Naive B cell (primary cell): ENCODE data around the gene CH25H. TPM values are rescaled to one million over a fixed set of nuclear protein-coding genes. Genes with fewer than 3 reads are reported as not detected.

Experiments
- ATAC-seq, 2 donors: fragments of 150-1000 bp; cut with Tn5 transposase; 2 replicates each; pipeline ENCODE4 v1.10.0; 2021; ENCODE audit warnings: low read depth in 2 of 2, mild to moderate bottlenecking in 2 of 2, moderate library complexity in 2 of 2
- DNase-seq: peaks from one replicate; pipeline ENCODE4 v3.0.0; 2022
- H3K27ac Mint-ChIP-seq, 6 donors: one replicate each; pipeline ENCODE4 v1.8.0; 2020 to 2022; ENCODE audit warnings: mild to moderate bottlenecking in 6 of 6, mixed read lengths in 6 of 6, moderate library complexity in 5 of 6, inconsistent platforms in 2 of 6
- H3K27me3 Mint-ChIP-seq, 3 donors: one replicate each; pipeline ENCODE4 v1.8.0; 2021 to 2022; ENCODE audit warnings: mixed read lengths in 3 of 3, mild to moderate bottlenecking in 1 of 3
- H3K36me3 Mint-ChIP-seq, 2 donors: one replicate each; pipeline ENCODE4 v1.8.0; 2020 to 2022; ENCODE audit warnings: mixed read lengths in 2 of 2, inconsistent platforms in 1 of 2, mild to moderate bottlenecking in 1 of 2
- H3K4me1 Mint-ChIP-seq, 3 donors: one replicate each; pipeline ENCODE4 v1.8.0; 2020 to 2022; ENCODE audit warnings: mixed read lengths in 3 of 3, inconsistent platforms in 1 of 3, mild to moderate bottlenecking in 1 of 3, moderate library complexity in 1 of 3
- H3K4me3 Mint-ChIP-seq, 8 donors: one replicate each; pipeline ENCODE4 v1.8.0; 2020 to 2022; ENCODE audit warnings: mild to moderate bottlenecking in 8 of 8, mixed read lengths in 8 of 8, moderate library complexity in 8 of 8, inconsistent platforms in 2 of 8
- H3K9me3 Mint-ChIP-seq, 7 donors: one replicate each; pipeline ENCODE4 v1.8.0; 2020 to 2022; ENCODE audit warnings: mixed read lengths in 7 of 7, mild to moderate bottlenecking in 5 of 7, inconsistent platforms in 2 of 7, moderate library complexity in 1 of 7
- polyA plus RNA-seq, 6 donors: library from polyadenylated mRNA; unstranded; fragments of 300-500 nt; fragmentation: Illumina TruSeq; gene quantifications; one replicate each; pipeline ENCODE4 v1.2.3, GENCODE V29; 2021; ENCODE audit warnings: low read depth in 6 of 6

The CH25H gene
- polyA plus RNA-seq, 6 donors from 2014 or later = 0.24 to 1.1 (median 0.95) TPM; not detected in 2

GRCh38 chr10:89221919-89222318 lies 14.8 kb upstream of the CH25H start:
- Mint-ChIP-seq H3K4me3 (no peak overlapping the region), H3K4me1 (peaks cover 7 to 19% (median 18%) of the 10 kb centered on the region in 3 donors), H3K9me3 (peaks cover 0 to 2% (median 0%) of the 10 kb centered on the region in 7 donors), H3K27ac (peak overlapping the region in 3 of 6 donors; percentile 2 to 75 (median 12)), H3K27me3 (no peaks in the 10 kb centered on the region), H3K36me3 (peaks cover 11 to 23% of the 10 kb centered on the region in 2 donors)
- ATAC-seq = no peak
- DNase-seq = no peak

GRCh38 chr10:89219513-89220218 lies 12.5 kb upstream of the CH25H start:
- Mint-ChIP-seq H3K4me1 (peaks cover 7 to 9% (median 8%) of the 10 kb centered on the region in 3 donors), H3K27ac (peak overlapping the region in 2 of 6 donors; percentile 79 to 82)
- DNase-seq = no peak

GRCh38 chr10:89217057-89217990 lies 10.2 kb upstream of the CH25H start:
- no peak overlapping the region for H3K4me3 Mint-ChIP-seq
- peak; percentile 46 for DNase-seq
- H3K36me3 Mint-ChIP-seq = peaks cover 0 to 10% of the 10 kb centered on the region in 2 donors
- H3K27ac Mint-ChIP-seq = no peak overlapping the region
- H3K9me3 Mint-ChIP-seq = no peaks in the 10 kb centered on the region
- no peaks in the 10 kb centered on the region for H3K27me3 Mint-ChIP-seq
- ATAC-seq = peak; percentile 40 to 64
- H3K4me1 Mint-ChIP-seq = peaks cover 4 to 9% (median 8%) of the 10 kb centered on the region in 3 donors

More at GRCh38 chr10:89219513-89220218, 12.5 kb upstream of the CH25H start:
- no peaks in the 10 kb centered on the region for H3K9me3 Mint-ChIP-seq
- H3K36me3 Mint-ChIP-seq = peaks cover 0 to 18% of the 10 kb centered on the region in 2 donors
- ATAC-seq = no peak
- no peak overlapping the region for H3K4me3 Mint-ChIP-seq
- H3K27me3 Mint-ChIP-seq = no peaks in the 10 kb centered on the region

- H3K9me3 Mint-ChIP-seq = no peaks in the 10 kb centered on the region
- no peaks in the 10 kb centered on the region for H3K36me3 Mint-ChIP-seq
- DNase-seq (no peak), ATAC-seq (no peak)
- H3K27ac Mint-ChIP-seq = no peak overlapping the region
- H3K4me1 Mint-ChIP-seq = peaks cover 4 to 9% (median 8%) of the 10 kb centered on the region in 3 donors
- no peak overlapping the region for H3K4me3 Mint-ChIP-seq
- H3K27me3 Mint-ChIP-seq = peaks cover 2 to 5% (median 3%) of the 10 kb centered on the region in 3 donors
Observed at GRCh38 chr10:89216056-89216455, 8.9 kb upstream of the CH25H start.

- H3K27ac Mint-ChIP-seq = no peak overlapping the region
- no peak for ATAC-seq
- peaks cover 8 to 10% (median 8%) of the 10 kb centered on the region in 3 donors for H3K27me3 Mint-ChIP-seq
- H3K4me3 Mint-ChIP-seq = no peak overlapping the region
- H3K9me3 Mint-ChIP-seq = no peaks in the 10 kb centered on the region
- no peaks in the 10 kb centered on the region for H3K36me3 Mint-ChIP-seq
- DNase-seq = no peak
- peaks cover 4 to 9% (median 8%) of the 10 kb centered on the region in 3 donors for H3K4me1 Mint-ChIP-seq
Observed at GRCh38 chr10:89215511-89215910, 8.4 kb upstream of the CH25H start.

- H3K36me3 Mint-ChIP-seq = no peaks in the 10 kb centered on the region
- H3K9me3 Mint-ChIP-seq = no peaks in the 10 kb centered on the region
- no peak overlapping the region for H3K27ac Mint-ChIP-seq
- no peak for ATAC-seq
- peaks cover 9 to 12% (median 9%) of the 10 kb centered on the region in 3 donors for H3K4me1 Mint-ChIP-seq
- no peak overlapping the region for H3K4me3 Mint-ChIP-seq
- peaks cover 14 to 17% (median 15%) of the 10 kb centered on the region in 3 donors for H3K27me3 Mint-ChIP-seq
- DNase-seq = no peak
Observed at GRCh38 chr10:89214566-89215165, 7.5 kb upstream of the CH25H start.

GRCh38 chr10:89213191-89213808 lies 6.2 kb upstream of the CH25H start:
- Mint-ChIP-seq H3K27ac (no peak overlapping the region), H3K4me1 (peaks cover 12 to 19% (median 16%) of the 10 kb centered on the region in 3 donors), H3K36me3 (no peaks in the 10 kb centered on the region), H3K4me3 (no peak overlapping the region), H3K27me3 (peaks cover 20 to 31% (median 20%) of the 10 kb centered on the region in 3 donors), H3K9me3 (no peaks in the 10 kb centered on the region)
- DNase-seq (peak; percentile 30), ATAC-seq (peak in 1 of 2 donors; percentile 58)

GRCh38 chr10:89210794-89211425 lies 3.8 kb upstream of the CH25H start:
- no peak overlapping the region for H3K27ac Mint-ChIP-seq
- H3K27me3 Mint-ChIP-seq = peaks cover 37 to 43% (median 37%) of the 10 kb centered on the region in 3 donors
- no peaks in the 10 kb centered on the region for H3K9me3 Mint-ChIP-seq
- ATAC-seq = no peak
- no peak for DNase-seq
- peaks cover 16 to 28% (median 27%) of the 10 kb centered on the region in 3 donors for H3K4me1 Mint-ChIP-seq
- H3K36me3 Mint-ChIP-seq = no peaks in the 10 kb centered on the region
- peak overlapping the region in 1 of 8 donors; percentile 39 for H3K4me3 Mint-ChIP-seq

- Mint-ChIP-seq H3K9me3 (no peaks in the 10 kb centered on the region), H3K27ac (peak overlapping the region in 1 of 6 donors; percentile 71), H3K4me3 (peak overlapping the region in 2 of 8 donors; percentile 12 to 74), H3K36me3 (no peaks in the 10 kb centered on the region), H3K27me3 (peaks cover 42 to 50% (median 43%) of the 10 kb centered on the region in 3 donors), H3K4me1 (peaks cover 16 to 28% (median 27%) of the 10 kb centered on the region in 3 donors)
- ATAC-seq (no peak), DNase-seq (no peak)
Observed at GRCh38 chr10:89209718-89210117, 2.6 kb upstream of the CH25H start.

- DNase-seq (peak; percentile 27), ATAC-seq (peak; percentile 22 to 25)
- peak overlapping the region; percentile 74 to 94 (median 90) for H3K4me3 Mint-ChIP-seq
- no peaks in the 10 kb centered on the region for H3K36me3 Mint-ChIP-seq
- H3K4me1 Mint-ChIP-seq = peaks cover 16 to 28% (median 27%) of the 10 kb centered on the region in 3 donors
- peak overlapping the region in 1 of 6 donors; percentile 31 for H3K27ac Mint-ChIP-seq
- H3K27me3 Mint-ChIP-seq = peaks cover 42 to 50% (median 43%) of the 10 kb centered on the region in 3 donors
- H3K9me3 Mint-ChIP-seq = no peaks in the 10 kb centered on the region
Observed at GRCh38 chr10:89207801-89208551, 859 bp upstream of the CH25H start.

GRCh38 chr10:89206402-89207180 lies 526 bp downstream of the CH25H start:
- Mint-ChIP-seq H3K27me3 (peaks cover 42 to 50% (median 43%) of the 10 kb centered on the region in 3 donors), H3K27ac (peak overlapping the region in 5 of 6 donors; percentile 39 to 87 (median 77)), H3K9me3 (no peaks in the 10 kb centered on the region), H3K4me1 (peaks cover 16 to 28% (median 27%) of the 10 kb centered on the region in 3 donors), H3K36me3 (no peaks in the 10 kb centered on the region), H3K4me3 (peak overlapping the region; percentile 74 to 94 (median 90))
- ATAC-seq (peak; percentile 72 to 73), DNase-seq (peak; percentile 37)
